Spleen (tissue), 11 donors: Measurements from ENCODE around the gene ANKS4B. TPM values are rescaled to one million over a fixed set of nuclear protein-coding genes. Genes with fewer than 3 reads are reported as not detected.

Experiments used
- DNase-seq: peaks from one replicate; pipeline ENCODE4 v3.0.0-alpha.2; 2020
- H3K27ac ChIP-seq, 8 donors: fragments of 200-600 bp; sonication (generic) in 7 of 8; 1 replicate in 4 of 8; 2 replicates in 4 of 8; pipeline versions ENCODE4 v1.5.0 to v1.8.0; 2016 to 2021; ENCODE audit warnings: inconsistent platforms in 4 of 8, mild to moderate bottlenecking in 4 of 8, moderate library complexity in 1 of 8
- H3K27me3 ChIP-seq, 7 donors: fragments of 200-600 bp; sonication (generic) in 6 of 7; replicated peaks in 1 of 7; 1 replicate in 4 of 7; 2 replicates in 3 of 7; pipeline versions ENCODE4 v1.5.0 to v1.8.0; 2016 to 2021; ENCODE audit warnings: inconsistent platforms in 3 of 7, mild to moderate bottlenecking in 1 of 7
- H3K36me3 ChIP-seq, 6 donors: fragments of 200-600 bp; sonication (generic) in 5 of 6; 1 replicate in 4 of 6; 2 replicates in 2 of 6; pipeline versions ENCODE4 v1.5.0 to v1.8.0; 2016 to 2021; ENCODE audit warnings: inconsistent platforms in 2 of 6
- H3K4me1 ChIP-seq, 6 donors: fragments of 200-600 bp; sonication (generic) in 5 of 6; 1 replicate in 3 of 6; 2 replicates in 3 of 6; pipeline versions ENCODE4 v1.5.0 to v1.8.0; 2016 to 2021; ENCODE audit warnings: inconsistent platforms in 3 of 6
- H3K4me3 ChIP-seq, 8 donors: fragments of 200-600 bp; sonication (generic) in 7 of 8; 1 replicate in 4 of 8; 2 replicates in 4 of 8; pipeline versions ENCODE4 v1.5.0 to v1.8.0; 2016 to 2021; ENCODE audit warnings: inconsistent platforms in 4 of 8, mild to moderate bottlenecking in 4 of 8, moderate library complexity in 2 of 8
- H3K9me3 ChIP-seq, 8 donors: fragments of 200-600 bp; sonication (generic) in 7 of 8; 1 replicate in 4 of 8; 2 replicates in 4 of 8; pipeline versions ENCODE4 v1.5.0 to v1.8.0; 2016 to 2021; ENCODE audit warnings: inconsistent platforms in 4 of 8
- CTCF ChIP-seq, 11 experiments: fragments of 200-600 bp in 7 of 11; fragments of 450-650 bp in 4 of 11; sonication (generic) in 4 of 11; IDR thresholded peaks in 8 of 11; conservative IDR thresholded peaks in 3 of 11; 1 replicate in 7 of 11; 2 replicates in 4 of 11; pipeline versions ENCODE4 v1.4.0 to v1.8.0; 2016 to 2021; ENCODE audit warnings: antibody characterized with exemption in 11 of 11, inconsistent platforms in 4 of 11, mild to moderate bottlenecking in 1 of 11
- POLR2A ChIP-seq, 3 donors: fragments of 450-650 bp; IDR thresholded peaks; one replicate each; pipeline ENCODE4 v1.5.1; 2017; ENCODE audit warnings: antibody characterized with exemption in 3 of 3, mild to moderate bottlenecking in 1 of 3
- POLR2AphosphoS5 ChIP-seq, 3 donors: sonication (generic); formaldehyde crosslinking; IDR thresholded peaks; one replicate each; pipeline ENCODE4 v1.5.1; 2017; ENCODE audit warnings: antibody characterized with exemption in 3 of 3
- WGBS, 5 donors: extraction: QIAGEN DNeasy Blood & Tissue Kit in 3 of 5; methylation state at CpG; one replicate each; pipeline versions ENCODE4 v1.1.5 to v1.1.7; 2013 to 2018; 5-methylcytosine and 5-hydroxymethylcytosine counted together
- intact Hi-C: fragments of 100-400 bp; cut with DNase I; formaldehyde crosslinking; loops from one replicate; pipeline ENCODE4 v1.15.0; 2023; ENCODE audit warnings: low total_unique reads
- polyA plus RNA-seq, 3 donors: library from polyadenylated mRNA; stranded (reverse); fragments of 200-250 nt; gene quantifications; one replicate each; pipeline ENCODE4 v1.2.1, GENCODE V29; 2013
- total RNA-seq, 7 donors: library from RNA; depleted of rRNA in 3 of 7; stranded (reverse); fragments of >200 nt in 3 of 7; fragmentation: NEBNext Ultra II Directional in 4 of 7; extraction: Animal tissue kit (Norgen Biotek cat#: 25700) in 4 of 7; gene quantifications; one replicate each; pipeline versions ENCODE4 v1.1.0 to v1.2.1, GENCODE V29; 2016 to 2021
- donor health status: healthy with polysubstance abuse.
- donor health status: DM: no; HTN: no; CAD: no; lungs with moderate emphysema.
- donor health status: DM: no; HTN: no; CAD: no.
- donor health status: Bipolar disorder and iron deficiency.
- donor health status: healthy.
- donor health status: DM: no; HTN: no; CAD: no.
- donor health status: DM: yes; HTN: yes; CAD: no.

The ANKS4B gene
- total and polyA plus RNA-seq, 10 donors = 0.03 TPM; not detected in 9

GRCh38 chr16:21300309-21301167 is 67.0 kb downstream of the ANKS4B start:
- TF ChIP-seq POLR2A (IDR thresholded peaks at IDR 0.05) (no peak), CTCF (IDR thresholded peaks at IDR 0.05 in 8 of 11, conservative IDR thresholded peaks at IDR 0.05 in 3 of 11) (peak; percentile 32 to 82 (median 63)), POLR2AphosphoS5 (IDR thresholded peaks at IDR 0.05) (peak in 2 of 3 donors; percentile 50 to 77)
- peak overlapping the region; percentile 51 to 86 (median 68) for H3K4me3 ChIP-seq
- peak; percentile 82 for DNase-seq
- H3K27me3 ChIP-seq = peaks cover 0 to 32% (median 0%) of the 10 kb centered on the region in 7 donors
- peaks cover 0 to 28% (median 21%) of the 10 kb centered on the region in 6 donors for H3K4me1 ChIP-seq
- WGBS, 5 donors = 0 to 1% (median 0%) methylated on average over 34 to 36 of the region's 36 CpGs
- peak overlapping the region in 7 of 8 donors; percentile 15 to 72 (median 65) for H3K27ac ChIP-seq
- no peaks in the 10 kb centered on the region for H3K36me3 ChIP-seq
- no peaks in the 10 kb centered on the region for H3K9me3 ChIP-seq
- intact Hi-C loops = loop anchor here (10.0 kb wide), 1 partner anchor 146 kb away; the partner anchor contains the start of genes DNAH3 and LDAF1

GRCh38 chr16:21301168-21301894 is 67.8 kb downstream of the ANKS4B start:
- peaks cover 0 to 26% (median 0%) of the 10 kb centered on the region in 7 donors for H3K27me3 ChIP-seq
- H3K27ac ChIP-seq = peak overlapping the region in 7 of 8 donors; percentile 15 to 72 (median 65)
- no peak for TF ChIP-seq POLR2A (IDR thresholded peaks at IDR 0.05)
- peak in 4 of 11 experiments; percentile 16 to 30 (median 22) for TF ChIP-seq CTCF (IDR thresholded peaks at IDR 0.05 in 8 of 11, conservative IDR thresholded peaks at IDR 0.05 in 3 of 11)
- TF ChIP-seq POLR2AphosphoS5 (IDR thresholded peaks at IDR 0.05) = peak; percentile 47 to 57 (median 50)
- WGBS, 5 donors = 0 to 1% (median 0%) methylated on average over 34 to 60 of the region's 60 CpGs
- peaks cover 0 to 28% (median 21%) of the 10 kb centered on the region in 6 donors for H3K4me1 ChIP-seq
- peak; percentile 85 for DNase-seq
- H3K36me3 ChIP-seq = no peaks in the 10 kb centered on the region
- intact Hi-C loops = loop anchor here (10.0 kb wide), 1 partner anchor 147 kb away; the partner anchor contains the start of genes DNAH3 and LDAF1
- no peaks in the 10 kb centered on the region for H3K9me3 ChIP-seq
- H3K4me3 ChIP-seq = peak overlapping the region; percentile 51 to 86 (median 68)

- no peaks in the 10 kb centered on the region for H3K36me3 ChIP-seq
- no peaks in the 10 kb centered on the region for H3K9me3 ChIP-seq
- H3K27me3 ChIP-seq = peaks cover 0 to 22% (median 0%) of the 10 kb centered on the region in 7 donors
- intact Hi-C loops = loop anchor here (10.0 kb wide), 1 partner anchor 147 kb away; the partner anchor contains the start of genes DNAH3 and LDAF1
- H3K4me1 ChIP-seq = peaks cover 0 to 28% (median 21%) of the 10 kb centered on the region in 6 donors
- H3K27ac ChIP-seq = peak overlapping the region in 4 of 8 donors; percentile 62 to 70 (median 66)
- no peak for DNase-seq
- WGBS, 5 donors = 1 to 4% (median 3%) methylated on average over 3 to 17 of the region's 17 CpGs
- H3K4me3 ChIP-seq = peak overlapping the region; percentile 51 to 86 (median 68)
- TF ChIP-seq POLR2A (IDR thresholded peaks at IDR 0.05) (no peak), CTCF (IDR thresholded peaks at IDR 0.05 in 8 of 11, conservative IDR thresholded peaks at IDR 0.05 in 3 of 11) (no peak), POLR2AphosphoS5 (IDR thresholded peaks at IDR 0.05) (no peak)
Observed at GRCh38 chr16:21301895-21302291, 68.4 kb downstream of the ANKS4B start.
